HG03060 (cell line): ENCODE results near the gene JAKMIP2.
"Not testable (repeated sequence)": the region's sequence is repeated elsewhere in the genome, so short reads cannot be mapped to it uniquely, and the experiment has no call there.

Source experiments
- ATAC-seq: cut with Tn5 transposase; IDR thresholded peaks from one replicate; pipeline ENCODE4 v1.9.1; 2021; ENCODE audit warnings: low read depth, moderate number of reproducible peaks; ENCODE audit not compliant: unreplicated experiment

JAKMIP2 gene

GRCh38 chr5:147666419-147666818 is 116.1 kb downstream of the JAKMIP2 start:
- no peak for ATAC-seq

- no peak for ATAC-seq
Observed at GRCh38 chr5:147661541-147661940, 121.0 kb downstream of the JAKMIP2 start.

GRCh38 chr5:147659166-147659929 is 123.2 kb downstream of the JAKMIP2 start:
- ATAC-seq: no peak

- ATAC-seq: no peak
Observed at GRCh38 chr5:147658293-147658932, 124.1 kb downstream of the JAKMIP2 start.

- no peak for ATAC-seq
Observed at GRCh38 chr5:147648597-147648996, 133.9 kb downstream of the JAKMIP2 start.

- ATAC-seq: no peak
Observed at GRCh38 chr5:147645197-147645596, 137.3 kb downstream of the JAKMIP2 start.

GRCh38 chr5:147644460-147644859 is 138.1 kb downstream of the JAKMIP2 start:
- ATAC-seq: no peak

- ATAC-seq: no peak
Observed at GRCh38 chr5:147643142-147643541, 139.4 kb downstream of the JAKMIP2 start.

- ATAC-seq: no peak
Observed at GRCh38 chr5:147642666-147643065, 139.9 kb downstream of the JAKMIP2 start.

- no peak for ATAC-seq
Observed at GRCh38 chr5:147639321-147639720, 143.2 kb downstream of the JAKMIP2 start.

GRCh38 chr5:147636729-147636984 is 145.9 kb downstream of the JAKMIP2 start:
- ATAC-seq: no peak

GRCh38 chr5:147635882-147636728 is 146.4 kb downstream of the JAKMIP2 start:
- no peak for ATAC-seq

- not testable (repeated sequence) for ATAC-seq
Observed at GRCh38 chr5:147635439-147635838, 147.1 kb downstream of the JAKMIP2 start.

GRCh38 chr5:147633173-147633572 is 149.4 kb downstream of the JAKMIP2 start:
- ATAC-seq: no peak

- no peak for ATAC-seq
Observed at GRCh38 chr5:147631428-147632003, 151.0 kb downstream of the JAKMIP2 start.

GRCh38 chr5:147629196-147629595 is 153.3 kb downstream of the JAKMIP2 start:
- no peak for ATAC-seq

GRCh38 chr5:147628058-147628895 is 154.3 kb downstream of the JAKMIP2 start:
- ATAC-seq: peak; percentile 86

- no peak for ATAC-seq
Observed at GRCh38 chr5:147626464-147626863, 156.1 kb downstream of the JAKMIP2 start.

GRCh38 chr5:147621016-147621415 is 161.5 kb downstream of the JAKMIP2 start:
- ATAC-seq: no peak

- no peak for ATAC-seq
Observed at GRCh38 chr5:147619281-147619878, 163.1 kb downstream of the JAKMIP2 start.
